H1 (cell line): ENCODE data around the gene LRP11.

Experiments used
- JUN ChIP-seq: IDR thresholded peaks from 2 replicates; pipeline ENCODE4 v1.6.1; 2011; ENCODE audit warnings: low read depth, mild to moderate bottlenecking, improper control_type of control experiment, low read length
- SUZ12 ChIP-seq: fragments of 200-600 bp; sonication (generic); IDR thresholded peaks from 2 replicates; pipeline ENCODE4 v1.6.1; 2012; ENCODE audit warnings: mild to moderate bottlenecking, inconsistent platforms, low read length, moderate library complexity, mixed read lengths

- TF ChIP-seq SUZ12 (no peak), JUN (no peak)
These were observed 23.6 kb downstream of the LRP11 start for GRCh38 chr6:149840345-149841075.
